Hematopoietic multipotent progenitor cell treated with erythropoietin and hydrocortisone succinate and interleukin-3 and kit ligand, for 17 days (in vitro differentiated cells): Measurements from ENCODE around the gene CCSAP.
A peak's percentile ranks its signal among the peaks of the same experiment; 100 is the strongest.
"Not testable (repeated sequence)": the region's sequence is repeated elsewhere in the genome, so short reads cannot be mapped to it uniquely, and the experiment has no call there.

ENCODE experiments used
- DNase-seq: peaks from one replicate; pipeline ENCODE4 v3.0.0-alpha.2; 2015; ENCODE audit warnings: low spot score

CCSAP gene

DNA sequence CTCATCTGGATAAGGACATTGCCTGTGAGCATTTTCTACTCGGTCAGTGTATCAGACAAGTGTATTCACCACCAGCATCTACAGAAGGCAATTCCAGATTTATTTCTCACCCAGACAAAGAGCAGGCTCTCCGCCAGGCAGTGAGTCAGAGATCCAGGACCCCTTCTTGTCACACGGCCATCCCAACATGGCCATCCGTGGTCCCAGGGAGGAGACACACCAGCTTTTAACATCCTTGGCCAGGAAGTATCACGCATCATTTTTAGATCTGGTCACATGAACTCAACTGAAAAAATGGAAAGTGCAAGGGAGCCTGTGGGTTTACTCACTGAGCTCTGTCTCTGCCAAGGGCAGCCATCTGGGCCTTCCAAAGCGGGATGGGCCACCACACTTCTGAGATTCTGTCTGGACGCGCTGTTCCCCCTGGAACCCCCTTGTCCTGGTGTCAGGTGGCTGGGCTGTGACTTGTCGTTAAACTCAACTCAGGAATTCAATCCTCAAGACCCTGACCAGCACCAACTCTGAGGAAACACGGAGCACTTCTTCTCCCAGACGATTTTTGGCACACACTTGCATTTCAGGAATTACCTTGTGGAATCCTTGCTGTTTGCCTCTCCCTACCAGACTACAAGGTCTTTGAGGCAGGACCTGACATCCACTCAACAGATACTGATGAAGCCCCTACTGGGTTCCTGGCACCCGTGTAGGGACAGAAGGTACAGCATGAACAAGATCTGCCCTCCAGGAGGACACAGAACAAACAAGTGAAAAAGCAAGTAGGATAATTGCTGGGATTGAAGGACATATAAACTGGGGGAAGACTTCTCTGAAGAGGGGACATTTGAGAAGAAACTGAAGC, 21.6 kb upstream of the CCSAP start:
- no peak for DNase-seq

DNA sequence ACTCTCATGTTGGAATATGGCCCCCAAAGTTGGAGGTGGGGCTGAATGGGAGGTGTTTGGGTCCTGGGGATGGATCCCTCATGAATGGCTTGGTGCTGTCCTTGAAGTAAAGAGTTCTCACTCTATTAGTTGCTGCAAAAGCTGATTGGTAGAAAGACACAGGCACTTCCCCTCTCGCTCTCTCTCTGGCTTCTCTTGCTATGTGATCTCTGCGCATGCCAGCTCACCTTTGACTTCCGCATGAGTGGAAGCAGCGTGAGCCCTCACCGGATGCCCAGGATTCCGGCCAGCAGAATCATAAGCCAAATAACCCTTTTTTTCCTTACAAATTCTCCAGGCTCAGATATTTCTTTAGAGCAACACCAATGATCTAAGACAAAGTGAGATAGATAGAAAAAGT, 20.9 kb upstream of the CCSAP start:
- no peak for DNase-seq

DNA sequence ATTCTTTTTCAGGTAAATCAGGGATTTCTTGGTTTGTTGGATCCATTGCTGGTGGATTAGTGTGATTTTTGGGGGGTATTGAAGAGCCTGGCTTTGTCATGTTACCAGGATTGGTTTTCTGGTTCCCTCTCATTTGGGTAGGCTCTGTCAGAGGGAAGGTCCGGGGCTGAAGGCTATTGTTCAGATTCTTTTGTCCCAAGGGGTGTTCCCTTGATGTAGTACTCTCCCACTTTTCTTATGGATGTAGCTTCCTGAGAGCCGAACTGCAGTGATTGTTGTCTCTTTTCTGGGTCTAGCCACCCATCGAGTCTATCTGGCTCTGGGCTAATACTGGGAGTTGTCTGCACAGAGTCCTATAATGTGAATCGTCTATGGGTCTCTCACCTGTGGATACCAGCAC, 17.6 kb upstream of the CCSAP start:
- no peak for DNase-seq

DNA sequence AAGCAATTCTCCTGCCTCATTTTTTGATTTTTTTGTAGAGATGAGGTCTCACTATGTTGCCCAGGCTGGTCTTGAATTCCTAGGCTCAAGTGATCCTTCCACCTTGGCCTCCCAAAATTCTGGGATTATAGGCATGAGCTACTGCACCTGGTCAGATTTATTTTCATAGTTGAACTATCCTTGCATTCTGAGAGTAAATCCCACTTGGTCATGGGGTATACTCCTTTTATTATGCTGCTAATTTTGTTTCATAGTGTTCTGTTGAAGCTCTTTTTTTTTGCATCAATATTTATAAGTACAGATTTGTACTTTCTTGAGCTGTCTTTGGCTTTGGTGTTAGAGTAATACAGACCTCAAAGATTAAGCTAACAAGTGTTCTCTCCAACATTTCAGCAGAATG, 12.8 kb upstream of the CCSAP start:
- no peak for DNase-seq

DNA sequence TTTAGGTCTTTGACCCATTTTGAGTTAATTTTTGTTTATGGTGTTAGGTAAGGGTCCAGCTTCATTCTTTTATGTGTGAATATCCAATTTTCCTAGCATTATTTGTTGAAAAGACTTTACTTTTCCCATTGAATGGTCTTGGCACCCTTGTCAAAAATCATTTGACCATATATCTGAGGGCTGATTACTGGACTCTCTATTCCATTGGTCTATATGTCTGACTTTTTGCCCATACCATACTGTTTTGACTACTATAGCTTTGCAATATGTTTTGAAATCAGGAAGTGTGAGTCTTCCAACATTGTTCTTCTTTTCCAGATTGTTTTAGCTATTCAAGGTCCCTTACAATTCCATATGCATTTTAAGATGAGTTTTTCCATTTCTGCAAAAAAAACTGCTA, 11.4 kb upstream of the CCSAP start:
- DNase-seq = no peak

DNA sequence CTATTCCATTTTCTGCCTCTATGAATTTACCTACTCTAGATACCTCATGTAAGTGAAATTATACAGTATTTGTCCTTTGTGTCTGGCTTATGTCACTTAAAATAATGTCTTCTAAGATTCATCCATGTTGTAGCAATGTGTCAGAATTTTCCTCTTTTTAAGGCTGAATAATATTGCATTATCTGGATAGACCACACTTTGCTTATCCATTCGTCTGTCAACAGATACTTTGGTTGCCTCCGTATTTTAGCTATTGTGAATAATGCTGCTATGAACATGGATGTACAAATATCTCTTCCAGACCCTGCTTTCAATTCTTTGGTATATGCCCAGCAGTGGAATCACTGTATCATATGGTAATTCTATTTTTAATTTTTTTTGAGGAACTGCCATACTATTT, 10.1 kb upstream of the CCSAP start:
- no peak for DNase-seq

DNA sequence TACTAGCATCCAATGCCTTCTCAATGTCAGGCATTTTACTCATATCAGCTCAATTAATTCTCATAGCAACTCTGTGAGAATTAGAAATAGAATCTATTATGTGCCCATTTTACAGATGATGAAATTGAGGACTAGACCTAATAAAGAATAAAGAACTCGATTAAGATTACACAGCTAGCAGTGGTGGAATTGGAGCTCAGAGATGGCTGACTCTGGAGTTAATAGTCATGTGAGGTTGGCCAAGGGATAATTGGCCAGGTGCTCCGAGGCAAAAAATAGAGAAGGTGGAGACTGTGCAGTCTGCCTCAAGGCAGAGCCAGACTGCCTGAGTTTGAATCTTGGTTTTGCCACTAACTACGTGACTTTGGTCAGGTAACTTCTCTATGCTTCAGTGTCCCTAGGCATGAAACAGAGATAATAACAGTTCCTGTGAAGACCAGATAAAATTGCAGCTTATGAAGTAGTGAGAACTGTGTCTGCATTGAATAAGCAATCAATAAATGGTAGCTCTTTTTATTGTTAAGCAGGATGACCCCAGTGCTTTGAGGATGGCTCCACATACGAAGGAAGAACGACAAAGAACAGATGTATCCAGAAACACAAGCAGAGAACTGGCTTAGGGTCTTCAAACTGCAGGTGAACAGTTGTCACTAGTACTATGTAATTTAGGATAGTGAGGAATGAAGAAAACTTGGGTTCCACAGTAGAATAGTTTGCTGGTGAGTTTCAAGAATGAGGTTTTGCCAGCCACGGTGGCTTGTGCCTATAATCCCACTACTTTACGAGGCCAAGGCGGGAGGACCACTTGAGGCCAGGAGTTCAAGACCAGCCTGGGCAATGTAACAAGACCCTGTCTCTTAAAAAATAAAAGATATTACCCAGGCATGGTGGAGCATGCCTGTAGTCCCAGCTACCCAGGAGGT, 6.9 kb upstream of the CCSAP start:
- no peak for DNase-seq

DNA sequence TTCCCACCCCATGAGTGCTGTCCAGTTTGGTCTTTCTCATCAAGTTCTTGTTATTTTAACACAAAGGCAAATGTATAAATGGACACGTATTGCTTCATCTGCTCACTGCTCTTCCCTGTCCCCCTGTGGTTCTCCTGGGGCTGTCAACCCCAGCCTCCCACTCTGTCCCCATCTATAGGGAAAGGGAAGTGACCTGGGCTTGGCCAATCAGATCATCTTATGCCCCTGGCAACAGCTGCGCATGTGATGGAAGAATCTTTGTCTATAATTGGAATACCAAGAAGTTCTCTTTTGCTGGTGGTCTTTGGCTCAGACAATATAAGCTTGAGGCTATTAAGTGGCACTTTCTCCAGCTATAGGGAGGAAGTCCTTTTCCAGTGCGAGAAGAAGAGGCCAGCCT, 4.7 kb upstream of the CCSAP start:
- DNase-seq = no peak

DNA sequence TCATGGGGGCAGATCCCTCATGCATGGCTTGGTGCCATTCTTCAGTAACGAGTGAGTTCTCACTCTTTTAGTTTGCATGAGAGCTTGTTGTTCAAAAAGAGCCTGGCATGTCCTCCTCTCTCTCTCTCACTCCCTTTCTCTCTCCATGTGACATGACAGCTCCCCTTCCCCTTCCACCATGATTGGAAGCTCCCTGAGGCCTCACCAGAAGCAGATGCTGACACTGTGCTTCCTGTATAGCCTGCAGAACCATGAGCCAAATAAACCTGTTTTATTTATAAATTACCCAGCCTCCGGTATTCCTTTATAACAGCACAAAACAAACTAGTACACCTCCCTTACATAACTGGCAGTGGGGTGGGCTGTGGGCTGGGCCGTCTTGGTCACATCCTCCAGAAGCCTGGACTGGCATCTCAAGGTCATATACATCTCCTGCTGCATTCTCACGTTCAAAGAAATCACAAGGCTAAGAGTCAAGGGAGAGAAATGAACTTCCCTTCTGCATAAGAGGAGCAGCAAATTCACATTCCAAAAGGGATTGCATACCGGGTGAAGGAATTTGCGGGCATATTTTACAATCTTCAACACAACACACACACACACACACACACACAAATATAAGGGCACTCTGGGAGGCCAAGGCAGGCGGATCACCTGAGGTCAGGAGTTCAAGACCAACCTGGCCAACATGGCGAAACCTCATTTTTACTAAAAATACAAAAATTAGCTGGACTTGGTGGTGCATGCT, 2.3 kb upstream of the CCSAP start:
- DNase-seq = no peak

DNA sequence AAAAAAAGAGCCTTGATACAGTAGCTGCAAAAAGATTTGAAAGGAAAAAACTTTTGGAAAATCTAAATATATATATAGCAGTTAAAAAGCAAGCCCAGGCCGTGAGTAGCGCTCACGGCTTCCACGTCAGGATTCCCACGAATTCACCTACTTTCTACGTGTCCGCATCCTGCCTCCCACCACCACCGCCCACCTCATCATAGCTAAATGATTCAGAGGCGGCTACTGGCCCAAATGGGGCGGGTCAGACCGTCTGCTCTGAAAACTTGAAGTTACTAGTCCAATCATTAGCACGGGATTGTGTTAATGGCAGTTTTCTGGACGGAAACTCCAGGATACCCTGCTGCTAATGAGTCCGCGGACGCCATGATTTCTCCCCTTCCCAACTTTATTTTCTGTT, 1.3 kb upstream of the CCSAP start:
- no peak for DNase-seq

DNA sequence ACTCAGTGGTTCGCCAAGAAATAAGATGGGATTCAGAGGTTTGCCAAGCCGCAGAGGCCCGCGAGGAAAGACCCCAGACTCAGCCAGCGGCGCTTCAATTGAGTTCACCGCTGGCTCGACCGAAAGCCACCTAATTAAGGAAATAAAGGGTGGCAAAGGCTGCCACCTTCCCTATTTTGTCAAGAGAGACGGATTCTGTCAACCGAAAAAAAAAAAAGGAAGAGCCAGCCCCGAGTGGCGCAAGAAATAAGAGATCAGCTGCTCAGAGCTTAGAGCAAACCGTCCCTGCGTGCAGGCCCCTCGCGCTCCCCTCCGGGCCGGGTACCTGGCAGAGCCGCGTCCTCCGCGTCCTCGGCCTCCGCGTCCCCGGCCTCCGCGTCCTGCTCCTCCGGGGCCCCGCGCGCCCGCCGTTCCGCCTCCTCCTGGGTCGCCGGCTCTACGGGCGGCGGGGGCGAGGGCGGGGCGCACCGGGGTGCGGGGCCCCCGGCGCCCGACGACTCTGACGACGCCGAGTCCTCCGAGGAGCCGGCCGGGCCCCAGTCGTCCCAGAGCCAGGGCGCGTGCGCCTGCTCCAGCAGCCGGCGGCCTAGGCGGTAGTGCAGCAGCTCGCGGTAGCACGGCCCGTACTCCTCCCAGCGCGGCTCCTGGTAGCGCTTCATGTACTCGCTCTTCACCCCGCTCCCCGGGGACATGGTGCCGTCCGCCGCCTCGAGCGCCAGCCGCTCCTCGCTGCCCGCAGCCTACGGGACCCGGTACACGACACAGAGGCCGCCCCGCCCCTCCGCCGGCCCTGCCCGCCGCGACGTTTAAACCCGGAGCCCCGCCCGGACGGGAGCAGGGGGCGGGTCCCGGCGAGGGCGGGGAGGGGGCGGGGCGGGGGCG, 832 bp downstream of the CCSAP start:
- DNase-seq = peak; percentile 66

DNA sequence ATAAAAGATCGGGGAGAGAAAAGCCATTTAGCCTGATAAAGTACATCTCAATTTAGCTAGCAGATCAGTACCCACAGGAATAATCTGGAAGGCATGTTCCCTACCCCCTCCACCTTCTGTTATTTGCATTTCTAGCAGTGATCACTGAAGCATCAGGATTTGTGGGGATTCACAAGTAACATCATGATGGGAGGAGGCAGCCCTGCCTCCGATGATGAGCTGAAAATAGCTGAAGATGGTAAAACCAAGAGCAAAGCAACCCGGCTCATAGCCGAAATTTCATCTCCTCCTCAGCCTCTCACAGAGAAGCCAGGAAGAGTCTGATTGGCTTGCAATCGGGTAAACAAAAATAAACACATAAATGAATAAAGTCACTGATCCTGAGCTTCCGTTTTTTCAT, 2.4 kb downstream of the CCSAP start:
- no peak for DNase-seq

DNA sequence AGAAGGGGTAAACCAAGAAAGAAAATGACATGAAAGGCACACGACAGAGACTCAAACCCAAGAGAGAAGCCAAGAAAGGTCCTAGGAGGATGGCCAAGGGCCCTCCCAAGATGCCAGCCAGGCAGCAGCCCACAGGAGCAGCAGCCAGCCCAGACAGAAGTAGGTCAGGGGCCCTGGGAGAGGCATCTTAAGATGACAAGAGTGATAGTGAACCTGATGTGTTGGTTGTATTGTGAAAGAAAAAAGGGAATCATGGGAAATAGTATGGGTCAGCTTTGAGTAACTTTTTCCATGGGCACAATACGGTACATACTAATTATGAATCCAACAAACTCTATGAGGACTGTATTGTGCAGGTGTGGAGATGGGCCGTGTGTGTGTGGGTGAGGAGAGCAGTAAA, 3.3 kb downstream of the CCSAP start:
- no peak for DNase-seq

DNA sequence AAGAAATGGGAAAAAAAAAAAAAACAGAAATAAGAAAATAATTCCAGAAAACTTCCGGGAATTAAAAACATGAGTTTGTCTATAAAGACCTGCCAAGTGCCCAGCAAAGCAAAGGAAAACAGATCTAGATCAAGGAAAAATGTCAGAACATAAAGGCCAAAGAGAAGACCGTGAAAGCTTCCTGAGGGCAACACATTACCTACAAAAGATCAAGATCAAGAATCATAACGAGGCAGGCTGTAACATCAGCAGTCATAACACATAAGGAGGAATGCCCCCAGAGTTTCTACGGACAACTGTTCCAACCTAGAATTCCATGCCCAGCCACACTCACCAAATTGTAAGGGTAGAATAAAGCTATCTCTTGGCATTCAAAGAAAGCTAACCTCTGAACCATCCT, 3.8 kb downstream of the CCSAP start:
- DNase-seq = no peak

DNA sequence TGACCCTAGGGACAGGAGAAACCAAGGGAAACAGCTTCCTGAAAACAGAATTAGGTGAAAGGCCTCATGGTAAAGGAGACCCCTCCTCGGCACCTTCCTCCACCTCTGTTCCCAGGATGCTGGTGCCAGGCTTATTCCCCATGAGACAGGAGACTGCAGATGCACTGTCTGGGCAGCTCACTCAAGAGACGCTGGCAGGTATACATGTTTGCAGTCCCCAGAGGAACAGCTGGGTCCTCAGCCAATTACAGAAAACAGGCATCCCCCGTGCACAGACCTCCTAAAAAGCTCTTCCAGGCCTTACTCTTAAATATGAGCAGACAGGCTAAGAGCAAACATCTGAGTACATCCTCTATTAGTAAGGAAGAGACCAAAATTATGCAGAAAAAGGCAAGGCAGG, 6.5 kb downstream of the CCSAP start:
- DNase-seq = no peak

DNA sequence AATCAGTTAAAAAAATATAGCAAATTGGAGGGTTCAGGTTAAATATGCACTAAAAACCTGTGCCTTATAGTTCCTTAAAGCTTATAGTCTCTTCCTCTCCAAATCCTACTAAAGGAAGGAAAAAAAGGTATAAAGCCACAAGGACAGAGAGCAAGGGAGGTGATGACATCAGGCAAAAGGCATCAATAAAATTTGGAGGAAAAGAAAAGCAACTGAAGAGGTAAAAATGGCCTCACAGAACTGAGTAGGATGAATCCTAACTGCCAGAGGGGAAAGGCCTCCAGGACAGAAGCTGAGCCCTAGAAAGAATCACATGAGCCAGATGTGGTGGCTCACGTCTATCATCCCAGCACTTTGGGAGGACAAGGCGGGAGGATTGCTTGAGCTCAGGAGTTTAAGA, 8.1 kb downstream of the CCSAP start:
- DNase-seq = no peak

DNA sequence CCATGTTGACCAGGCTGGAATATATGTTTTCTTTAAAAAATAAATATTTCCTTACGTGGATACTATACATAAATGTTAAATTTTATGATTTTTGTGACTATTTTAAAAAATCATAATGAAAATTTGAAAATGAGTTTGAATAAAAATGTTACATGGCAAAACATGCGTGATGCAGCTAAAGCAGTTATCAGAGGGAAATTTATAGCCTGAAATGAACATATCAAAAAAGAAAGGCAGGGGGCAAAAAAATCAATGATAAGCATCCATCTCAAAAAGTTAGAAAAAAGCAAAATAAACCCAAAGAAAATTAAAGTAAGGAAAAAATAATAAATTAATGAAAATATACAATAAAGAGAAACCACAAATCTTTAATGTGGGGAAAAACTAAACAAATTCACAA, 8.6 kb downstream of the CCSAP start:
- DNase-seq = no peak

DNA sequence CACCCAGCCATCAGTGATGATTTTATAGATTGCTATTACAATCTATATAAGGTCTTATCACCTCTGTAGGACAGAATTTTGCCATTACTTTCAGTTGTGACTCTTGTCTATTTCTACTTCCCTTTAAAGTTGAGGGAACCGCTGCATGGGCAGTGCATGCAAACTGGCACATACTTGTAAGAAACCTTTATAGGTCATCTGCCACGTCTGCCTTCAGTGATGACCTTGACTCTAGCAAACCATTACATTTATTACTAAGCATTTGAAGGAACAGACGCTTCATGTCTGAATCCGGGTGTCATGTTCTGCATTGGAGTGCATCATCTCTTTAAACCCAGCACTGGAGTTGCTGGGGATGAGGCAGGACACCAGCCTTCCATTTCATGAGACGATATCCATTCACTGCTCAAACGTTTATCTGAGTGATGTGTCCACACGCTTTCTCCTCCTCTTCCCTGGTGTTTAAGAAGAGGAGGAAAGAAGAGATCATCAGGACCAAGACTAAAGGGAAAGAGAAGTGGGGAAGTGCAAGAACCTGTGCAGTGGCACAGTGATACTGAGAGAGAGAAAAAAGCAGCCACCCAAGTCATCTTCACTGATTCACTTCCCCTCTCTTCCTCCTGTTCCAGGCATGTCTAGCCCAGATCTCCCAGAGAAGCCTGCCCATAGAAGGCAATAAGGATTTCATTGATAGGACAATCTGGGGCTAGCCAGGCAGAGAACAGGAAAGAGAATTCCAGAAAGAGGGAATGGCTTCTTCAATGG, 14.1 kb downstream of the CCSAP start:
- DNase-seq = no peak

DNA sequence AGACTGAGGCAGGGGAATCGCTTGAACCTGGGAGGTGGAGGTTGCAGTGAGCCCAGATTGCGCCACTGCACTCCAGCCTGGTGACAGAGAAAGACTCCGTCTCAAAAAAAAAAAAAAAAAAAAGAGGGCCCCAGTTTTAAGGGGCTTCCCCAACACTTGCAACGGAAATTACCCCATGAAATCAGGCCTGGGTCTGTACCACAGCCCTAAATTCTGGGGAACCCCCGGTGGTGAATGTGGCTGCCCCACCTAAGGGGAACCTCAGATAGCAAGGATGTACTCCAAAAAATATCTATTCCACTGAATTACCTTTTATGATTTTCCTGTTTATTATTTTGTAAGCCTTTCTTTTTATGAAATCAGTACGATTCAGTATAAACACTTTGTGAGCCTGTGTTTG, 15.1 kb downstream of the CCSAP start:
- DNase-seq = not testable (repeated sequence)

DNA sequence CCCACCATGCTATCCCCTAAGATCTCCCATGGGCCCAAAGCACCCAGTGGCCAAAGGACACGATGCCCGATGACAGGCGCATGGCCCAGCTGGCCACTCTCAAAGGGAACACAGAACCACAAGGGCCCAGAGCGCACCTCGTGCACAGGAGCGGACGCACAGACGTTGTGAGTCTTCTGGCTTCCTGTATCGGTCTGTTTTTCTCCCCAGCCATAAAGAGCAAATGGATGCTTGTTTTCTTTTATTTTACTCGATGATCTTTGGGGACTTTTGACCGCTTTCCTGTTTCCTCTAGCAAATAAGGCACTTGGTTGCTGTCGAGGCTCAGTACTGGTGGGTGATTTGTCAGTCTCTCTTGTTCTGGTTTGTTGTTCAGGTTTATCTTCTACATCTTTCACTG, 16.2 kb downstream of the CCSAP start:
- DNase-seq = no peak
